Activated naive CD4-positive, alpha-beta T cell treated with anti-CD3 and anti-CD28 coated beads, Interleukin-2, amount 50 U/mL, for 72 hours (primary cell): Measurements from ENCODE around the gene SPI1. TPM values are rescaled to one million over a fixed set of nuclear protein-coding genes. Genes with fewer than 3 reads are reported as not detected.
A peak's percentile ranks its signal among the peaks of the same experiment; 100 is the strongest.

Experiments used
- ATAC-seq, 2 donors: fragments of 150-1000 bp; cut with Tn5 transposase; 2 replicates each; pipeline ENCODE4 v1.10.0; 2021; ENCODE audit warnings: mild to moderate bottlenecking in 2 of 2, moderate library complexity in 2 of 2
- DNase-seq, 2 donors: peaks; one replicate each; pipeline ENCODE4 v3.0.0; 2021 to 2022; ENCODE audit warnings: low spot score in 2 of 2
- H3K27ac Mint-ChIP-seq, 2 donors: one replicate each; pipeline ENCODE4 v1.8.0; 2022; ENCODE audit warnings: mild to moderate bottlenecking in 2 of 2, mixed read lengths in 2 of 2
- H3K36me3 Mint-ChIP-seq, 2 donors: one replicate each; pipeline ENCODE4 v1.8.0; 2022; ENCODE audit warnings: mixed read lengths in 2 of 2
- H3K9me3 Mint-ChIP-seq, 2 donors: one replicate each; pipeline ENCODE4 v1.8.0; 2022; ENCODE audit warnings: mixed read lengths in 2 of 2
- total RNA-seq, 2 donors: library from RNA; stranded (reverse); gene quantifications; one replicate each; pipeline ENCODE4 v1.2.3, GENCODE V29; 2022

The SPI1 gene
- total RNA-seq, 2 donors from 2014 or later = 0.20 TPM; not detected in 1

GRCh38 chr11:47376525-47377371 is 1.6 kb downstream of the SPI1 start:
- DNase-seq (no peak), ATAC-seq (no peak)
- no peak overlapping the region for H3K27ac Mint-ChIP-seq
- no peaks in the 10 kb centered on the region for H3K36me3 Mint-ChIP-seq
- H3K9me3 Mint-ChIP-seq = no peaks in the 10 kb centered on the region

- ATAC-seq = no peak
- no peaks in the 10 kb centered on the region for H3K36me3 Mint-ChIP-seq
- no peaks in the 10 kb centered on the region for H3K9me3 Mint-ChIP-seq
- DNase-seq = no peak
- no peak overlapping the region for H3K27ac Mint-ChIP-seq
These were observed 2.2 kb downstream of the SPI1 start for GRCh38 chr11:47376107-47376524.

- no peaks in the 10 kb centered on the region for H3K36me3 Mint-ChIP-seq
- no peaks in the 10 kb centered on the region for H3K9me3 Mint-ChIP-seq
- DNase-seq (no peak), ATAC-seq (no peak)
- no peak overlapping the region for H3K27ac Mint-ChIP-seq
These were observed 2.7 kb downstream of the SPI1 start for GRCh38 chr11:47375546-47376085.

GRCh38 chr11:47375020-47375419 is 3.3 kb downstream of the SPI1 start:
- DNase-seq (no peak), ATAC-seq (no peak)
- Mint-ChIP-seq H3K36me3 (no peaks in the 10 kb centered on the region), H3K27ac (peak overlapping the region in 1 of 2 donors; percentile 74), H3K9me3 (no peaks in the 10 kb centered on the region)

- H3K9me3 Mint-ChIP-seq = no peaks in the 10 kb centered on the region
- peak overlapping the region in 1 of 2 donors; percentile 74 for H3K27ac Mint-ChIP-seq
- DNase-seq (no peak), ATAC-seq (no peak)
- no peaks in the 10 kb centered on the region for H3K36me3 Mint-ChIP-seq
These were observed 3.7 kb downstream of the SPI1 start for GRCh38 chr11:47374720-47375019.

GRCh38 chr11:47373876-47374719 is 4.2 kb downstream of the SPI1 start:
- peak; percentile 83 to 88 for ATAC-seq
- peak overlapping the region; percentile 36 to 74 for H3K27ac Mint-ChIP-seq

GRCh38 chr11:47372422-47372821 is 5.9 kb downstream of the SPI1 start:
- H3K27ac Mint-ChIP-seq = no peak overlapping the region

More at GRCh38 chr11:47373876-47374719, 4.2 kb downstream of the SPI1 start:
- peak; percentile 85 to 93 for DNase-seq
- Mint-ChIP-seq H3K36me3 (no peaks in the 10 kb centered on the region), H3K9me3 (no peaks in the 10 kb centered on the region)

GRCh38 chr11:47369676-47370075 is 8.7 kb downstream of the SPI1 start:
- peak in 1 of 2 donors; percentile 68 for ATAC-seq
- Mint-ChIP-seq H3K9me3 (no peaks in the 10 kb centered on the region), H3K36me3 (no peaks in the 10 kb centered on the region), H3K27ac (peak overlapping the region; percentile 50 to 65)
- peak in 1 of 2 donors; percentile 25 for DNase-seq

More at GRCh38 chr11:47372422-47372821, 5.9 kb downstream of the SPI1 start:
- DNase-seq (no peak), ATAC-seq (no peak)
- no peaks in the 10 kb centered on the region for H3K9me3 Mint-ChIP-seq
- no peaks in the 10 kb centered on the region for H3K36me3 Mint-ChIP-seq

GRCh38 chr11:47366020-47366490 is 12.3 kb downstream of the SPI1 start:
- Mint-ChIP-seq H3K9me3 (no peaks in the 10 kb centered on the region), H3K27ac (no peak overlapping the region), H3K36me3 (no peaks in the 10 kb centered on the region)
- DNase-seq (no peak), ATAC-seq (peak in 1 of 2 donors; percentile 32)

- DNase-seq = no peak
- H3K9me3 Mint-ChIP-seq = no peaks in the 10 kb centered on the region
- ATAC-seq = no peak
- H3K36me3 Mint-ChIP-seq = no peaks in the 10 kb centered on the region
- no peak overlapping the region for H3K27ac Mint-ChIP-seq
These were observed 16.9 kb downstream of the SPI1 start for GRCh38 chr11:47361419-47361818.

GRCh38 chr11:47360341-47360740 is 18.0 kb downstream of the SPI1 start:
- ATAC-seq (no peak), DNase-seq (no peak)
- Mint-ChIP-seq H3K36me3 (no peaks in the 10 kb centered on the region), H3K9me3 (no peaks in the 10 kb centered on the region), H3K27ac (no peak overlapping the region)

- Mint-ChIP-seq H3K9me3 (no peaks in the 10 kb centered on the region), H3K27ac (peak overlapping the region; percentile 50 to 75), H3K36me3 (no peaks in the 10 kb centered on the region)
- peak in 1 of 2 donors; percentile 38 for ATAC-seq
- no peak for DNase-seq
These were observed 18.8 kb downstream of the SPI1 start for GRCh38 chr11:47359586-47359985.

- Mint-ChIP-seq H3K36me3 (no peaks in the 10 kb centered on the region), H3K27ac (peak overlapping the region; percentile 50 to 75), H3K9me3 (no peaks in the 10 kb centered on the region)
- ATAC-seq (no peak), DNase-seq (no peak)
These were observed 19.2 kb downstream of the SPI1 start for GRCh38 chr11:47359162-47359561.

GRCh38 chr11:47358731-47359051 is 19.7 kb downstream of the SPI1 start:
- Mint-ChIP-seq H3K27ac (no peak overlapping the region), H3K36me3 (no peaks in the 10 kb centered on the region), H3K9me3 (no peaks in the 10 kb centered on the region)
- DNase-seq = no peak
- no peak for ATAC-seq

- DNase-seq (no peak), ATAC-seq (no peak)
- no peak overlapping the region for H3K27ac Mint-ChIP-seq
- no peaks in the 10 kb centered on the region for H3K36me3 Mint-ChIP-seq
- no peaks in the 10 kb centered on the region for H3K9me3 Mint-ChIP-seq
These were observed 20.2 kb downstream of the SPI1 start for GRCh38 chr11:47357985-47358730.

GRCh38 chr11:47356998-47357329 is 21.4 kb downstream of the SPI1 start:
- Mint-ChIP-seq H3K36me3 (no peaks in the 10 kb centered on the region), H3K27ac (no peak overlapping the region), H3K9me3 (no peaks in the 10 kb centered on the region)
- DNase-seq (no peak), ATAC-seq (no peak)
